ENCODE measurements around the gene NPBWR2. TPM values are rescaled to one million over a fixed set of nuclear protein-coding genes. Genes with fewer than 3 reads are reported as not detected.

The NPBWR2 gene
- total RNA-seq, 1 donor from 2014 or later, result not detected

DNA sequence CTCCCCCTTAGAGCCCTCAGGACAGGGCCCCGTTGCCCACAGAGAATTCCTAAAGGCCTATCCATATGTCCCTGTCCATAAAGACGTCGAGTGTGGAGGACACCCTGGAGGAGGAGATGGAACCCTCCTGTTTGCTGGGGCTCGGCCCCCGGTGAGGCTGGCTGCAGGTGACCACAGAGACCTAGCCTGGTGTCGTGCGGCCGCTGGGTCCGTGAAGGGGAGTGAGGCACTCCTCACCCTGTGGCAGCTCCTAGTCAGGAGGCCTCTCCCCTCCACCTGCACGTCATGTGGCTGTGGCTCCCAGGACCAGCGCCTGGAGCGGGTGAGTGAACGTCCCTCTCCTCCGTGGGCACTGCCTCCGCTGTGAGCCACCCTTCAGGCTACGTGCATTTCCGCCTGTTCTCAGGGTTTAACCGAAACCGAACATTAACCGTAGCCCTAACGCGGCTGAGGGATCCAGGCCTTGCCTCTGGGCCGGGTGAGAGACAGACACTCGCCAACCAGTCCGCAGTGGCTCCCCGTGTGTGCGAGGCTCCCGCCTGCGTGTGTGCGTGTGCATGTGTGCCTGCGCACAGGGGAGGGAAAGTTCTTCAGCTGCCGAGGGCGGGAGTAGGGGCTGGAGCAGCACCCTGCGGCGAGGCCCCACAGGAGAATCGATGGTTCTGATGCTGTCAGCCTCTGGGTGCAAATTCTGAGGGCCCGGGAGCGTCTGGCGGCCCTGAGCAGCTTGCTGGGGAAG is 50.3 kb downstream of the NPBWR2 start:
- DNase-seq, result no peak

GRCh38 chr20:64056639-64056888 is 50.8 kb downstream of the NPBWR2 start:
- no peak for DNase-seq

DNA sequence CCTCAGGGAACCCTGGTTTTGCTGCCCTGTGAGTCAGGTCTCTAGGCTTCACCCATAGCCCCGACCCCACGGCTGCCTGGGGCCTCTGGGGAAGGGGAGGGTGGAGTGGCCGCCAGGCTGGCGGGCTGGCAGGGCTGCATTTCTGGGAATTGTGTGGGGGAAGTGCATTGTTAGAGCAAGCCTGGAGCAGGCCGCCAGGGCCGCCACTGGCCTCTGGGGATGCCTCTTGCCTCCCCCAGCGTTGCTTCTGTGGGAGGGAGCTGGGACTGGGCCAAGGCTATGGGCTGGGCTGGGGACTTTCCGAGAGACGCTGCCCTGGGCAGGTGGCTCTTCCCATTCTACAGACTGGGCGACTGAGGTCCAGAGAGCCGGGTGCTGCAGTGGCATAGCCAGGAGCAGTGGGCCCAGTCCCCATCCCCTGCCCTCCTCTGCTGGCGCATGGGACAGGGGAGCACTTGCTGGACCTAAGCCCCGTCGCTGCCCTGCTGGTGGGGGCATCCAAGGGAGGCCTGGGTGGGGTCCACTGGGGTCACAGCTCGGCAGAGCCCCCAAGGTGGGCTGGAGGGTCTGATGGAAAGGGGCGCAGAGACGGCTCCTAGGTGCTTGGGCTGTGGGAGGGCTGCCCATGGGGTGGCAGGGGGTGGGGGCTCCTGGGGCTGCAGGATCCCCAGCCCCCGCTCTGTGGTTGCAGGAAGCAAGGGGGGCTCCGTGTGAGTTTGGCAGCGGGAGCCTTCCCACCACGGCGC is 51.3 kb downstream of the NPBWR2 start:
- no peak for DNase-seq

DNA sequence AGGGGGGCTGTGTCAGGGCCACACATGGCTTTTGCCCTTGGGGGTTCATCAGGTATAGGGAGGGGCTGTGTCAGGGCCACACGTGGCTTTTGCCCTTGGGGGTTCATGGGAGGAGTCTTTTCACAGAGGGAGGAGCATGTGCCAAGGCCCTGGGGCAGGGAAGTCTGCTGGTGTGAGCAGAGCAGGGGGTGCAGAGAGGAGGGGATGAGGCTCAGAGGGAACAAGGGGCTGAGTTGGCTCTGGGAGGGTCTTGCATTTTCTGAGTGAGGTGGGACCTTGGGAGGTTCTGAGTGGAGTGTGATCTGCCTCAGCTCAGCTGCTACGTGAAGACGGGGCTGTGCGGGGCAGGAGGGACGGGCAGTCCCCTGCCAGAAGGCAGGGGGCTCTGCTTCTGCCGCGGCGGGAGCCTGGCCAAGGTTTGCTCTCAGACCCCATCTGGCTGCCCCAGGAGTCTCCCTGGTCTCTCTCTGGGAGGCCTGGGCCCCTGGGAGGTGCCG is 51.9 kb downstream of the NPBWR2 start:
- DNase-seq, result no peak

DNA sequence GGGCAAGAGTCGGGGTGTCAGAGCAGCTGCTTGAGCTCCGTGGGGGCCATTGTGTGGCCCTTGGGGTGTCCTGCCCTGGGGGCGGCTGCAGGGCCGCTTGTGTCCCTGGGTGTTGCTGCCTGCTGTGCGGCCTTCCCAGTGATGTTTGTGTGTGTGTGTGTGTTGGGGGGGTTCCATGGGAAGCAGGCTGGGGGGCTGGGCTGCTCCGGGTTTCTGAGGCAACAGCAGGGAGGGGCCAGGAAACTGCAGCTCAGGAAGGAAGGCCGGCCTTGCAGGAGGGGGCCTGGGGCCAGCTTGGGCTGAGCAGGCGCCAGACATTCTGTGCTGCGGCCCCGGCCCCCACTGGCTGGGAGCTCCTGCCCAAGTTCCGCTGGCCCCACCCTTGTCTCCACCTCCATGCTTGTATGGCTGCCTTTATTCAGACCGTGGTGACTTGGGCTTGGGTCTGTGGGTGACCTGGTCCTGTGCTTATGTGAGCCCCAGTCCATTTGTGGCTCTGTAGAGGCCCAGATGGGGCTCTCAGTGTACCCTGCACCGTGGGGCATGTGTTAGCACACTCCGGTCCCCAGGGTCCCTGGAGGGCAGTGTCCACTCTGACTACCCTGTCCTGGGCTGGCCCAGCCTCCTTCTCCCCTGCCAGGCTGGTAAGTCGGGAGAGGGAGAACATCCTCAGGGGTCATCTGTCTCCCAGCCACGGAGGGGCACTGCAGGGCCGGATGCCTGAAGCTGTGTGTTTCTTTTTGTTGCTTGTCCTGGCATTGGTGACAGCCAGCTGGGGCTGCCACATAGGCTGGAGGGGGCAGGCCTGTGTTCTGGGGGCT is 53.3 kb downstream of the NPBWR2 start:
- DNase-seq, result no peak

Small RNA genes within 50 kb of the gene (small RNA-seq; reads per million reads assigned to genes)
- not detected for gene AL355803.1 (ENCODE audit: low replicate concordance)
- not detected for gene MIR6813 (ENCODE audit: low replicate concordance)

Other genes with a start within 250 kb of the NPBWR2 start
- not detected for gene ABHD16B, start 246.1 kb downstream of the NPBWR2 start, total RNA-seq
- 39.3 TPM for gene TPD52L2, start 242.3 kb downstream of the NPBWR2 start, total RNA-seq
- gene DNAJC5, start 212.4 kb downstream of the NPBWR2 start, total RNA-seq, result 20.9 TPM
- 23.0 TPM for gene UCKL1, start 151.1 kb downstream of the NPBWR2 start, total RNA-seq
- 9.7 TPM for gene ZNF512B, start 137.6 kb downstream of the NPBWR2 start, total RNA-seq
- 1.6 TPM for gene SAMD10, start 127.9 kb downstream of the NPBWR2 start, total RNA-seq
- gene PRPF6, start 126.4 kb downstream of the NPBWR2 start, total RNA-seq, result 39.9 TPM
- 0.39 TPM for gene C20orf204, start 71.4 kb downstream of the NPBWR2 start, total RNA-seq
- 3.7 TPM for gene SOX18, start 57.9 kb downstream of the NPBWR2 start, total RNA-seq
- 15.1 TPM for gene TCEA2, start 44.4 kb downstream of the NPBWR2 start, total RNA-seq
- 6.6 TPM for gene RGS19, start 28.0 kb downstream of the NPBWR2 start, total RNA-seq
- 0.89 TPM for gene OPRL1, start 27.5 kb downstream of the NPBWR2 start, total RNA-seq
- 0.39 TPM for gene LKAAEAR1, start 23.2 kb downstream of the NPBWR2 start, total RNA-seq
- gene MYT1, start 56.9 kb upstream of the NPBWR2 start, total RNA-seq, result 0.20 TPM
- 81.8 TPM for gene PCMTD2, start 148.2 kb upstream of the NPBWR2 start, total RNA-seq